Measurements from ENCODE around the gene SIRT5.

The SIRT5 gene

GRCh38 chr6:13550656-13551055 is 23.7 kb upstream of the SIRT5 start:
- Histone ChIP-seq H3K4me1 (ENCODE audit: low read length) (no peaks in the 10 kb centered on the region), H3K4me2 (ENCODE audit: low read length) (no peak overlapping the region), H3K27ac (ENCODE audit: low read length) (no peak overlapping the region), H3K36me3 (replicated peaks; ENCODE audit: low read depth, low read length) (no peaks in the 10 kb centered on the region), H3K9me3 (ENCODE audit: insufficient read depth, low read length) (no peaks in the 10 kb centered on the region), H3K27me3 (ENCODE audit: low read depth, low read length) (no peaks in the 10 kb centered on the region), H4K20me1 (ENCODE audit: insufficient read depth, low read length) (no peaks in the 10 kb centered on the region), H3K4me3 (ENCODE audit: low read length) (no peak overlapping the region), H2AFZ (ENCODE audit: low read depth, low read length) (no peak overlapping the region), H3K79me2 (ENCODE audit: low read length) (no peaks in the 10 kb centered on the region), H3K9ac (ENCODE audit: low read length) (no peak overlapping the region)
- TF ChIP-seq, protein P1, sequence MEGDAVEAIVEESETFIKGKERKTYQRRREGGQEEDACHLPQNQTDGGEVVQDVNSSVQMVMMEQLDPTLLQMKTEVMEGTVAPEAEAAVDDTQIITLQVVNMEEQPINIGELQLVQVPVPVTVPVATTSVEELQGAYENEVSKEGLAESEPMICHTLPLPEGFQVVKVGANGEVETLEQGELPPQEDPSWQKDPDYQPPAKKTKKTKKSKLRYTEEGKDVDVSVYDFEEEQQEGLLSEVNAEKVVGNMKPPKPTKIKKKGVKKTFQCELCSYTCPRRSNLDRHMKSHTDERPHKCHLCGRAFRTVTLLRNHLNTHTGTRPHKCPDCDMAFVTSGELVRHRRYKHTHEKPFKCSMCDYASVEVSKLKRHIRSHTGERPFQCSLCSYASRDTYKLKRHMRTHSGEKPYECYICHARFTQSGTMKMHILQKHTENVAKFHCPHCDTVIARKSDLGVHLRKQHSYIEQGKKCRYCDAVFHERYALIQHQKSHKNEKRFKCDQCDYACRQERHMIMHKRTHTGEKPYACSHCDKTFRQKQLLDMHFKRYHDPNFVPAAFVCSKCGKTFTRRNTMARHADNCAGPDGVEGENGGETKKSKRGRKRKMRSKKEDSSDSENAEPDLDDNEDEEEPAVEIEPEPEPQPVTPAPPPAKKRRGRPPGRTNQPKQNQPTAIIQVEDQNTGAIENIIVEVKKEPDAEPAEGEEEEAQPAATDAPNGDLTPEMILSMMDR (IDR thresholded peaks at IDR 0.05; ENCODE audit: low read depth, low read length), result no peak
- TF ChIP-seq EZH2phosphoT487 (IDR thresholded peaks at IDR 0.05; ENCODE audit: low read depth), result no peak

GRCh38 chr6:13553646-13554045 is 20.8 kb upstream of the SIRT5 start:
- Histone ChIP-seq H3K4me1 (ENCODE audit: low read length) (no peaks in the 10 kb centered on the region), H3K4me3 (ENCODE audit: low read length) (no peak overlapping the region), H3K79me2 (ENCODE audit: low read length) (no peaks in the 10 kb centered on the region), H4K20me1 (ENCODE audit: insufficient read depth, low read length) (no peaks in the 10 kb centered on the region), H3K27ac (ENCODE audit: low read length) (no peak overlapping the region), H3K4me2 (ENCODE audit: low read length) (no peak overlapping the region), H3K9me3 (ENCODE audit: insufficient read depth, low read length) (no peaks in the 10 kb centered on the region), H2AFZ (ENCODE audit: low read depth, low read length) (no peak overlapping the region), H3K27me3 (ENCODE audit: low read depth, low read length) (no peaks in the 10 kb centered on the region), H3K9ac (ENCODE audit: low read length) (no peak overlapping the region), H3K36me3 (replicated peaks; ENCODE audit: low read depth, low read length) (no peaks in the 10 kb centered on the region)
- TF ChIP-seq EZH2phosphoT487 (IDR thresholded peaks at IDR 0.05; ENCODE audit: low read depth), result no peak
- TF ChIP-seq, protein P1 (IDR thresholded peaks at IDR 0.05; ENCODE audit: low read depth, low read length), result no peak

DNA sequence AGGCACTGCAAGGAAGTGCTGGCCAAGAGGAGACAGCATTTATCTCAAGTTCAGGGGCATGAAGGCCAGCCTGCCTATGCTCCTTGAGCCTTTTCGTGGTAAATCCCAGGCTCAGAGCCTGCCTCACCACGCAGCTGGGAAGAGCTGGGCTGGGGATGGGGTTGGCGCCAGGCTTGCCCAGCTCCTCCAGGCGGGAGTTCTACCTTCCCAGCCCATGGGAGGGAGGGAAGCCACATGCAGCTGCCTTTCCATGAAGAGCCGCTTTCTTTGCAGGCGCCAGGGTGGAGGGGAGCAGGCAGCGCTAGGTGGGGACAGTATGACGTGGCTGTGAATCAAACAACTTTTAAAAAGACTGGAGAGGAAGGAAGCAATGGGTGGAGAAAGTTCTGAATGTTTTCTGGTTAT is 19.5 kb upstream of the SIRT5 start:
- H3K9ac ChIP-seq (ENCODE audit: low read length), result no peak overlapping the region
- H3K9me3 ChIP-seq (ENCODE audit: insufficient read depth, low read length), result no peaks in the 10 kb centered on the region
- no peak overlapping the region for H3K4me3 ChIP-seq (ENCODE audit: low read length)
- H3K36me3 ChIP-seq (replicated peaks; ENCODE audit: low read depth, low read length), result no peaks in the 10 kb centered on the region
- H3K27ac ChIP-seq (ENCODE audit: low read length), result no peak overlapping the region
- H3K79me2 ChIP-seq (ENCODE audit: low read length), result no peaks in the 10 kb centered on the region
- H4K20me1 ChIP-seq (ENCODE audit: insufficient read depth, low read length), result no peaks in the 10 kb centered on the region
- no peak overlapping the region for H3K4me2 ChIP-seq (ENCODE audit: low read length)
- no peak overlapping the region for H2AFZ ChIP-seq (ENCODE audit: low read depth, low read length)
- H3K27me3 ChIP-seq (ENCODE audit: low read depth, low read length), result no peaks in the 10 kb centered on the region
- no peaks in the 10 kb centered on the region for H3K4me1 ChIP-seq (ENCODE audit: low read length)
- TF ChIP-seq, protein P1 (IDR thresholded peaks at IDR 0.05; ENCODE audit: low read depth, low read length), result no peak

DNA sequence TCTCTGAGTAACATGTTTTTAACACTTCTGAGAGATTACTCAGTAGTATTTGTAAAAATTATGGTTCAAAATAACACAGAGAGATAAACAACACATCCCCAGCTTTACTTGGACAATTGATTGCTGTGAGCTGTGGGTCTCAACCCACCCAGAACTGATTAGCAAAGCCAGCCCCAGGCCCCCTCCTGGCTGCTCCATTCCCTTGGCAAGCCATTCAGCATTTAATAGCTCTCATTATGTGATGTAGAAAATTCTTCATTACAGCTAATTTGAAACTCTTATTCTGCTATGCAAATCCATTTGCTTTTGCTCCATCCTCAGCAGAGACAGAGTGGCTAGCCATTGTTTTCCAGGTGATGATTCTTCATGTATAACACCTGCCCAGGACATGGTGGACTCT is 16.6 kb upstream of the SIRT5 start:
- Histone ChIP-seq H3K27me3 (ENCODE audit: low read depth, low read length) (no peaks in the 10 kb centered on the region), H3K9ac (ENCODE audit: low read length) (no peak overlapping the region), H3K27ac (ENCODE audit: low read length) (no peak overlapping the region), H2AFZ (ENCODE audit: low read depth, low read length) (no peak overlapping the region), H3K4me3 (ENCODE audit: low read length) (no peak overlapping the region), H4K20me1 (ENCODE audit: insufficient read depth, low read length) (no peaks in the 10 kb centered on the region), H3K4me2 (ENCODE audit: low read length) (no peak overlapping the region), H3K9me3 (ENCODE audit: insufficient read depth, low read length) (no peaks in the 10 kb centered on the region), H3K4me1 (ENCODE audit: low read length) (no peaks in the 10 kb centered on the region), H3K79me2 (ENCODE audit: low read length) (no peaks in the 10 kb centered on the region), H3K36me3 (replicated peaks; ENCODE audit: low read depth, low read length) (no peaks in the 10 kb centered on the region)
- TF ChIP-seq, protein P1 (IDR thresholded peaks at IDR 0.05; ENCODE audit: low read depth, low read length), result no peak
- no peak for TF ChIP-seq EZH2phosphoT487 (IDR thresholded peaks at IDR 0.05; ENCODE audit: low read depth)

Data from OCI-LY3 (cell line).